ENCODE measurements around the gene SLC38A11. TPM values are rescaled to one million over a fixed set of nuclear protein-coding genes. Genes with fewer than 3 reads are reported as not detected.

The SLC38A11 gene
- 1.0 TPM in 1 of 2 replicates, not detected in the other for polyA plus RNA-seq

GRCh38 chr2:164954954-164955701, at the start of gene SLC38A11:
SLC38A11 (minus strand) TSS chr2:164955525; CDS start chr2:164955247, 278 bp downstream.

Other genes starting within 250 kb of the SLC38A11 start
- 7.1 and 10.9 TPM in 2 replicates for gene COBLL1, start 113.7 kb downstream of the SLC38A11 start, polyA plus RNA-seq
- 7.5 and 12.8 TPM in 2 replicates for gene SCN3A, start 248.5 kb upstream of the SLC38A11 start, polyA plus RNA-seq